HepG2 (cell line): ENCODE data around the gene MLLT1. TPM values are rescaled to one million over a fixed set of nuclear protein-coding genes. Genes with fewer than 3 reads are reported as not detected.

Experiments
- ATAC-seq: fragments of 200-7000 bp; cut with Tn5 transposase; 3 replicates; pipeline ENCODE4 v1.9.1; 2020; ENCODE audit warnings: mild to moderate bottlenecking, moderate library complexity
- BruUV-seq: library from RNA; stranded (reverse); fragments of 400-500 nt; replicated peaks from 2 replicates; lab custom pipeline; 2021; lab: Mats Ljungman, UMichigan
- CTCF ChIA-PET: fragments of 300-600 bp; formaldehyde crosslinking; extraction: SDS; loops from one replicate; lab custom pipeline; 2021; ENCODE audit warnings: low total read pairs, inconsistent platforms, low intra/inter-chr PET ratio; lab: Yijun Ruan, JAX
- POLR2A ChIA-PET: fragments of 350-600 bp; sonication (Branson Sonifier 250); formaldehyde crosslinking; loops from one replicate; lab custom pipeline; 2020; ENCODE audit warnings: antibody characterized with exemption, inconsistent platforms; lab: Yijun Ruan, JAX
- DNase-seq: peaks from one replicate; pipeline ENCODE4 v3.0.0-alpha.2; 2015; ENCODE audit warnings: low spot score
- FAIRE-seq: peaks from 3 replicates; lab custom pipeline; 2011; peaks lifted over from hg19 to GRCh38; lab: Jason Lieb, UNC
- H2AFZ ChIP-seq: one replicate; pipeline ENCODE4 v1.6.1; 2011; ENCODE audit warnings: low read length, inconsistent platforms
- H3K27ac ChIP-seq: fragments of 300-600 bp; 3 replicates; pipeline ENCODE4 v1.8.0; 2011; ENCODE audit warnings: mixed run types, mild to moderate bottlenecking, mixed read lengths, low read length, inconsistent platforms; ENCODE audit not compliant: insufficient read depth; ENCODE audit errors: extremely low read length
- H3K27me3 ChIP-seq, 2 experiments: fragments of 200-600 bp in 1 of 2; 2 replicates in 1 of 2; 3 replicates in 1 of 2; pipeline versions ENCODE4 v1.6.0 to v1.8.0; 2011; ENCODE audit warnings: low read length in 2 of 2, mild to moderate bottlenecking in 2 of 2, moderate library complexity in 2 of 2, inconsistent platforms in 1 of 2; ENCODE audit not compliant: insufficient read depth in 2 of 2, control insufficient read depth in 1 of 2
- H3K36me3 ChIP-seq, 2 experiments: fragments of 200-600 bp in 1 of 2; replicated peaks in 1 of 2; 2 replicates in 1 of 2; 3 replicates in 1 of 2; pipeline versions ENCODE4 v1.5.1 to v1.8.0; 2011; ENCODE audit warnings: low read length in 2 of 2, inconsistent platforms in 1 of 2; ENCODE audit not compliant: insufficient read depth in 2 of 2, control insufficient read depth in 1 of 2
- H3K4me1 ChIP-seq: 2 replicates; pipeline ENCODE4 v1.5.1; 2012; ENCODE audit warnings: low read length, inconsistent platforms; ENCODE audit not compliant: insufficient read depth
- H3K4me2 ChIP-seq: 2 replicates; pipeline ENCODE4 v1.6.0; 2011; ENCODE audit warnings: low read depth, low read length, inconsistent platforms
- H3K4me3 ChIP-seq, 3 experiments: fragments of 200-600 bp in 1 of 3; sonication (generic), shearing (Covaris generic) in 1 of 3; replicated peaks in 1 of 3; 2 replicates each; pipeline ENCODE4 v1.5.1; 2011 to 2016; ENCODE audit warnings: low read length in 3 of 3, inconsistent platforms in 2 of 3, low read depth in 2 of 3, mild to moderate bottlenecking in 2 of 3, control low read depth in 1 of 3, mixed read lengths in 1 of 3; ENCODE audit not compliant: insufficient read depth in 1 of 3
- H3K79me2 ChIP-seq: one replicate; pipeline ENCODE4 v1.6.1; 2011; ENCODE audit warnings: low read length, inconsistent platforms; ENCODE audit not compliant: insufficient read depth
- H3K9ac ChIP-seq: 2 replicates; pipeline ENCODE4 v1.6.0; 2011; ENCODE audit warnings: mild to moderate bottlenecking, low read depth, low read length, inconsistent platforms; ENCODE audit not compliant: insufficient read depth
- H3K9me3 ChIP-seq: 2 replicates; pipeline ENCODE4 v1.5.1; 2012; ENCODE audit warnings: mild to moderate bottlenecking, low read length
- H4K20me1 ChIP-seq: 2 replicates; pipeline ENCODE4 v1.6.0; 2011; ENCODE audit warnings: inconsistent platforms, mild to moderate bottlenecking, low read length, moderate library complexity; ENCODE audit not compliant: insufficient read depth
- CC2D1A ChIP-seq: sonication (generic); formaldehyde crosslinking; IDR thresholded peaks from 2 replicates; pipeline ENCODE4 v1.8.1; 2023; ENCODE audit warnings: mild to moderate bottlenecking, missing genetic modification reagents
- DMTF1 ChIP-seq: sonication (generic); formaldehyde crosslinking; IDR thresholded peaks from 2 replicates; pipeline ENCODE4 v1.4.0; 2020; ENCODE audit warnings: mild to moderate bottlenecking, missing genetic modification reagents
- FOSL1 ChIP-seq: sonication (generic); formaldehyde crosslinking; IDR thresholded peaks from 2 replicates; pipeline ENCODE4 v1.9.0; 2021; ENCODE audit warnings: missing genetic modification reagents, borderline replicate concordance
- RBAK ChIP-seq: sonication (generic); formaldehyde crosslinking; IDR thresholded peaks from 2 replicates; pipeline ENCODE4 v1.5.1; 2020; ENCODE audit warnings: mild to moderate bottlenecking, missing genetic modification reagents
- RORA ChIP-seq: sonication (generic); formaldehyde crosslinking; IDR thresholded peaks from 2 replicates; pipeline ENCODE4 v1.5.0; 2020; ENCODE audit warnings: mild to moderate bottlenecking, missing genetic modification reagents, moderate library complexity
- RXRA ChIP-seq: sonication (generic); formaldehyde crosslinking; IDR thresholded peaks from 2 replicates; pipeline ENCODE4 v1.5.1; 2020; ENCODE audit warnings: missing genetic modification reagents
- ZBTB7A ChIP-seq: sonication (generic); formaldehyde crosslinking; IDR thresholded peaks from 2 replicates; pipeline ENCODE4 v1.8.0; 2022; ENCODE audit warnings: mild to moderate bottlenecking, missing genetic modification reagents
- ZFAT ChIP-seq: sonication (generic); formaldehyde crosslinking; conservative IDR thresholded peaks from 2 replicates; pipeline ENCODE4 v1.8.1; 2023; ENCODE audit warnings: missing genetic modification reagents, inconsistent platforms
- ZFP36L2 ChIP-seq: sonication (generic); formaldehyde crosslinking; IDR thresholded peaks from 2 replicates; pipeline ENCODE4 v1.4.0; 2020; ENCODE audit warnings: missing genetic modification reagents
- ZNF367 ChIP-seq: sonication (generic); formaldehyde crosslinking; IDR thresholded peaks from 2 replicates; pipeline ENCODE4 v1.4.0; 2020; ENCODE audit warnings: missing genetic modification reagents, borderline replicate concordance
- ZNF451 ChIP-seq: sonication (generic); formaldehyde crosslinking; IDR thresholded peaks from 2 replicates; pipeline ENCODE4 v1.5.0; 2020; ENCODE audit warnings: mild to moderate bottlenecking, missing genetic modification reagents
- ZNF773 ChIP-seq: sonication (generic); formaldehyde crosslinking; IDR thresholded peaks from 2 replicates; pipeline ENCODE4 v1.4.0; 2020; ENCODE audit warnings: missing genetic modification reagents, borderline replicate concordance
- WGBS: methylation state at CpG from one replicate; pipeline ENCODE4 v1.1.6; 2017; ENCODE audit warnings: low lambda C conversion rate; 5-methylcytosine and 5-hydroxymethylcytosine counted together
- in situ Hi-C: cut with HindIII; loops from 2 replicates; pipeline ENCODE4 v1.10.0; 2017; ENCODE audit warnings: low pct_unique_long_range_greater_than_20kb; ENCODE audit not compliant: extremely low pct_ligation_motif_present
- intact Hi-C: fragments of 100-400 bp; cut with micrococcal nuclease; formaldehyde crosslinking; loops from one replicate; pipeline ENCODE4 v1.10.0; 2022; ENCODE audit not compliant: unreplicated experiment
- polyA plus RNA-seq, 8 experiments: library from polyadenylated mRNA; depleted of rRNA in 3 of 8; stranded (reverse) in 7 of 8; unstranded in 1 of 8; fragments of >200 nt; fragmentation: Illumina TruSeq in 4 of 8; extraction: Trizol in 4 of 8; gene quantifications; 2 replicates each; pipeline versions ENCODE4 v1.2.1 to v1.2.3, GENCODE V29; 2011 to 2016; ENCODE audit warnings: low read depth in 4 of 8, missing spikeins in 1 of 8, mixed read lengths in 1 of 8; ENCODE audit not compliant: insufficient read depth in 1 of 8
- total RNA-seq, 5 experiments: library from RNA; depleted of rRNA; stranded (reverse); fragments of >200 nt; fragmentation: Illumina TruSeq; extraction: Trizol; gene quantifications; 2 replicates each; pipeline ENCODE4 v1.2.3, GENCODE V29; 2016; ENCODE audit warnings: low read depth in 1 of 5
- TF ChIP-seq, protein P1 (sequence below): sonication (generic); formaldehyde crosslinking; conservative IDR thresholded peaks from 2 replicates; pipeline ENCODE4 v1.8.1; 2023; ENCODE audit warnings: missing genetic modification reagents
- TF ChIP-seq, protein P2 (sequence below): sonication (generic); formaldehyde crosslinking; IDR thresholded peaks from 2 replicates; pipeline ENCODE4 v1.4.0; 2020; ENCODE audit warnings: missing genetic modification reagents

MLLT1 gene
- total and polyA plus RNA-seq, 2 of the 13 experiments (the other 11 are each of a cell fraction or from before 2014, with no cell fraction given), result 11.7 to 12.2 TPM

DNA sequence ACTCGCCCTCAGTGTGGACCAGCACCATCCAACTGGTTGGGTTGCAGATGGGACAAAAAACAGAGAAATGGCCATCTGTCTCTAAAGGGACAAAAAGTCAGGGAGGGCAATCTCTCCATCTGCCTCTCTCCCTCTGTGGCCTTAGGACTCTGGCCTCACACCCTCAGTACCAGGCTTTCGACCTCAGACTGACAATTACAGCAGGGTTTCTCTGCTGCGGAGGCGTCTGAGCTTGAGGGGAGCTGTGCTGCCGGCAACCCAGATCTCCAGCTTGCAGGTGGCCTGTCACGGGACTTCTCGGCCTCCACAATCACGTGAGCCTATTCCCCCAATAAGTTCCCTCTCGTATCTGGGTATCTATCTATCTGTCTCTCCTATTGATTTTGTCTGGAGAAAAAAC, 27.7 kb downstream of the MLLT1 start:
- no TSS peak for BruUV-seq
- Histone ChIP-seq H3K79me2 (peaks cover 60% of the 10 kb centered on the region), H2AFZ (no peak overlapping the region), H3K27me3 (no peaks in the 10 kb centered on the region), H3K9ac (no peak overlapping the region), H3K9me3 (no peaks in the 10 kb centered on the region), H3K4me2 (no peak overlapping the region), H3K27ac (no peak overlapping the region), H3K36me3 (peaks cover 7 to 24% of the 10 kb centered on the region in 2 experiments; a peak in 3 of 5 replicates), H3K4me3 (no peak overlapping the region), H3K4me1 (peaks cover 29% of the 10 kb centered on the region), H4K20me1 (no peaks in the 10 kb centered on the region)
- TF ChIP-seq, protein P1, sequence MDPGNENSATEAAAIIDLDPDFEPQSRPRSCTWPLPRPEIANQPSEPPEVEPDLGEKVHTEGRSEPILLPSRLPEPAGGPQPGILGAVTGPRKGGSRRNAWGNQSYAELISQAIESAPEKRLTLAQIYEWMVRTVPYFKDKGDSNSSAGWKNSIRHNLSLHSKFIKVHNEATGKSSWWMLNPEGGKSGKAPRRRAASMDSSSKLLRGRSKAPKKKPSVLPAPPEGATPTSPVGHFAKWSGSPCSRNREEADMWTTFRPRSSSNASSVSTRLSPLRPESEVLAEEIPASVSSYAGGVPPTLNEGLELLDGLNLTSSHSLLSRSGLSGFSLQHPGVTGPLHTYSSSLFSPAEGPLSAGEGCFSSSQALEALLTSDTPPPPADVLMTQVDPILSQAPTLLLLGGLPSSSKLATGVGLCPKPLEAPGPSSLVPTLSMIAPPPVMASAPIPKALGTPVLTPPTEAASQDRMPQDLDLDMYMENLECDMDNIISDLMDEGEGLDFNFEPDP (CRISPR knock-in tag), result 0 out of 2 replicates have a peak, but pooled peaks have one; percentile 18
- no peak for TF ChIP-seq ZNF773 (CRISPR knock-in tag)
- TF ChIP-seq DMTF1 (CRISPR knock-in tag), result no peak
- TF ChIP-seq RBAK, result no peak
- ATAC-seq (no peak), DNase-seq (no peak), FAIRE-seq (no peak)
- CTCF ChIA-PET, result no interaction called here
- in situ Hi-C loops (no loop called here), intact Hi-C loops (no loop called here)
- 94% methylated on average over 8 of the region's 9 CpGs for WGBS
- POLR2A ChIA-PET, result no interaction called here

DNA sequence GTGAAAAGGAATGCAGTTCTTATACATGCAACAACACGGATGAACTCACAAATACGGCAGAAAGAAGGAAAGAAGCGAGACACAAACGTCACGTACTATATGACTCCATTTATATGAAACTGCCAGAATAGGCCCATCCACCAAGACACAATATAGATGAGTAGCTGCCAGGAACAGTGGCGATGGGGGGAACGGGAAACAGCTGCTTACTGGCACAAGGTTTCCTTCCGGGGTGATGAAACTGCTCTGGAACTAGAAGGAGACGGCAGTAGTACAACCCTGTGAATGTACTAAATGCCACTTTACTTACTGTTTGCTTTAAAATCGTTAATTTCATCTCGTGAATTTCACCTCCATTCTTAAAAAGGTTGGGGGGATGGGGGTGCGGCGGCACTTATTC, 28.9 kb downstream of the MLLT1 start:
- Histone ChIP-seq H3K79me2 (peaks cover 68% of the 10 kb centered on the region), H3K27ac (no peak overlapping the region), H3K27me3 (no peaks in the 10 kb centered on the region), H3K4me3 (no peak overlapping the region), H3K9ac (no peak overlapping the region), H3K4me1 (peaks cover 40% of the 10 kb centered on the region), H3K4me2 (no peak overlapping the region), H2AFZ (no peak overlapping the region), H4K20me1 (no peaks in the 10 kb centered on the region), H3K36me3 (peaks cover 7 to 25% of the 10 kb centered on the region in 2 experiments; a peak in 3 of 5 replicates), H3K9me3 (no peaks in the 10 kb centered on the region)
- intact Hi-C loops, result no loop called here
- in situ Hi-C loops, result no loop called here
- no TSS peak for BruUV-seq
- no peak for FAIRE-seq
- ATAC-seq, result no peak
- WGBS, result 95% methylated on average over 13 of the region's 13 CpGs
- POLR2A ChIA-PET, result no interaction called here
- CTCF ChIA-PET, result no interaction called here
- no peak for DNase-seq
- TF ChIP-seq ZBTB7A (CRISPR knock-in tag) (no peak), ZFP36L2 (CRISPR knock-in tag) (no peak), ZNF451 (CRISPR knock-in tag) (no peak), RORA (no peak), ZFAT (no peak), FOSL1 (CRISPR knock-in tag) (no peak), CC2D1A (no peak), ZNF367 (CRISPR knock-in tag) (no peak), RXRA (no peak)
- TF ChIP-seq, protein P2, sequence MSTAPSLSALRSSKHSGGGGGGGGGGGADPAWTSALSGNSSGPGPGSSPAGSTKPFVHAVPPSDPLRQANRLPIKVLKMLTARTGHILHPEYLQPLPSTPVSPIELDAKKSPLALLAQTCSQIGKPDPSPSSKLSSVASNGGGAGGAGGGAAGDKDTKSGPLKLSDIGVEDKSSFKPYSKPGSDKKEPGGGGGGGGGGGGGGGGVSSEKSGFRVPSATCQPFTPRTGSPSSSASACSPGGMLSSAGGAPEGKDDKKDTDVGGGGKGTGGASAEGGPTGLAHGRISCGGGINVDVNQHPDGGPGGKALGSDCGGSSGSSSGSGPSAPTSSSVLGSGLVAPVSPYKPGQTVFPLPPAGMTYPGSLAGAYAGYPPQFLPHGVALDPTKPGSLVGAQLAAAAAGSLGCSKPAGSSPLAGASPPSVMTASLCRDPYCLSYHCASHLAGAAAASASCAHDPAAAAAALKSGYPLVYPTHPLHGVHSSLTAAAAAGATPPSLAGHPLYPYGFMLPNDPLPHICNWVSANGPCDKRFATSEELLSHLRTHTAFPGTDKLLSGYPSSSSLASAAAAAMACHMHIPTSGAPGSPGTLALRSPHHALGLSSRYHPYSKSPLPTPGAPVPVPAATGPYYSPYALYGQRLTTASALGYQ, result no peak
